SK-N-SH treated with all-trans-retinoic acid at 6 μM for 48 hours (cell line): ENCODE results near the gene VMAC.

Experiments used
- ATAC-seq: fragments of 200-7000 bp; cut with Tn5 transposase; 3 replicates; pipeline ENCODE4 v1.9.1; 2020; ENCODE audit warnings: mild to moderate bottlenecking, moderate library complexity
- ARNTL ChIP-seq: fragments of 450-650 bp; formaldehyde crosslinking; IDR thresholded peaks from 2 replicates; pipeline ENCODE4 v1.5.0; 2020; ENCODE audit warnings: low read depth, mild to moderate bottlenecking, moderate library complexity, borderline replicate concordance
- ESRRG ChIP-seq: fragments of 250-450 bp; sonication (Bioruptor Pico); IDR thresholded peaks from 2 replicates; pipeline ENCODE4 v1.6.1; 2021; ENCODE audit warnings: mild to moderate bottlenecking
- GLIS3 ChIP-seq: fragments of 250-450 bp; sonication (Bioruptor Pico); IDR thresholded peaks from 2 replicates; pipeline ENCODE4 v1.5.0; 2020; ENCODE audit warnings: mild to moderate bottlenecking, moderate library complexity
- OSR1 ChIP-seq: fragments of 250-450 bp; sonication (Bioruptor Pico); IDR thresholded peaks from 2 replicates; pipeline ENCODE4 v1.8.0; 2022; ENCODE audit warnings: moderate library complexity, mild to moderate bottlenecking, inconsistent platforms
- PPARA ChIP-seq: fragments of 250-450 bp; sonication (Bioruptor Pico); IDR thresholded peaks from 2 replicates; pipeline ENCODE4 v1.5.0; 2020; ENCODE audit warnings: mild to moderate bottlenecking, borderline replicate concordance
- RARB ChIP-seq: fragments of 250-450 bp; sonication (Bioruptor Pico); IDR thresholded peaks from 2 replicates; pipeline ENCODE4 v1.8.0; 2021; ENCODE audit warnings: mild to moderate bottlenecking, moderate library complexity
- SNAI2 ChIP-seq: fragments of 250-450 bp; sonication (Bioruptor Pico); IDR thresholded peaks from 2 replicates; pipeline ENCODE4 v1.5.0; 2020; ENCODE audit warnings: mild to moderate bottlenecking, moderate library complexity
- TCF4 ChIP-seq: fragments of 250-450 bp; sonication (Bioruptor Pico); IDR thresholded peaks from 2 replicates; pipeline ENCODE4 v1.8.0; 2021; ENCODE audit warnings: mild to moderate bottlenecking, moderate library complexity, borderline replicate concordance
- TOX ChIP-seq: fragments of 250-450 bp; sonication (Bioruptor Pico); IDR thresholded peaks from 2 replicates; pipeline ENCODE4 v1.8.0; 2021; ENCODE audit warnings: mild to moderate bottlenecking, moderate library complexity, borderline replicate concordance
- ZC3H10 ChIP-seq: fragments of 250-450 bp; sonication (Bioruptor Pico); IDR thresholded peaks from 2 replicates; pipeline ENCODE4 v1.5.1; 2021; ENCODE audit warnings: mild to moderate bottlenecking, moderate library complexity
- ZFP3 ChIP-seq: fragments of 250-450 bp; sonication (Bioruptor Pico); IDR thresholded peaks from 2 replicates; pipeline ENCODE4 v1.5.0; 2020; ENCODE audit warnings: mild to moderate bottlenecking, moderate library complexity
- ZFP30 ChIP-seq: fragments of 450-650 bp; formaldehyde crosslinking; IDR thresholded peaks from 2 replicates; pipeline ENCODE4 v1.5.0; 2022; ENCODE audit warnings: mild to moderate bottlenecking, moderate library complexity
- ZNF565 ChIP-seq: fragments of 450-650 bp; formaldehyde crosslinking; conservative IDR thresholded peaks from 2 replicates; pipeline ENCODE4 v1.5.0; 2020; ENCODE audit warnings: low read depth, mild to moderate bottlenecking, moderate library complexity
- ZNF70 ChIP-seq: fragments of 450-650 bp; formaldehyde crosslinking; IDR thresholded peaks from 2 replicates; pipeline ENCODE4 v1.5.0; 2020; ENCODE audit warnings: mild to moderate bottlenecking, moderate library complexity
- ZNF8 ChIP-seq: fragments of 450-650 bp; formaldehyde crosslinking; IDR thresholded peaks from 2 replicates; pipeline ENCODE4 v1.5.0; 2020; ENCODE audit warnings: mild to moderate bottlenecking, moderate library complexity
- TF ChIP-seq, protein P1 (sequence below): fragments of 250-450 bp; sonication (Bioruptor Pico); IDR thresholded peaks from 2 replicates; pipeline ENCODE4 v1.8.0; 2021; ENCODE audit warnings: low read depth, mild to moderate bottlenecking, moderate library complexity, borderline replicate concordance
- TF ChIP-seq, protein P2 (sequence below): fragments of 250-450 bp; sonication (Bioruptor Pico); IDR thresholded peaks from 2 replicates; pipeline ENCODE4 v1.5.1; 2021; ENCODE audit warnings: mild to moderate bottlenecking, moderate library complexity
- TF ChIP-seq, protein P3 (sequence below): fragments of 250-450 bp; sonication (Bioruptor Pico); IDR thresholded peaks from 2 replicates; pipeline ENCODE4 v1.5.1; 2020; ENCODE audit warnings: low read depth, mild to moderate bottlenecking, moderate library complexity
- TF ChIP-seq, protein P4 (sequence below): fragments of 250-450 bp; sonication (Bioruptor Pico); IDR thresholded peaks from 2 replicates; pipeline ENCODE4 v1.8.0; 2020; ENCODE audit warnings: mild to moderate bottlenecking, moderate library complexity, borderline replicate concordance
- TF ChIP-seq, protein P5 (sequence below): fragments of 250-450 bp; sonication (Bioruptor Pico); IDR thresholded peaks from 2 replicates; pipeline ENCODE4 v1.5.0; 2020; ENCODE audit warnings: mild to moderate bottlenecking, moderate library complexity

VMAC gene

DNA sequence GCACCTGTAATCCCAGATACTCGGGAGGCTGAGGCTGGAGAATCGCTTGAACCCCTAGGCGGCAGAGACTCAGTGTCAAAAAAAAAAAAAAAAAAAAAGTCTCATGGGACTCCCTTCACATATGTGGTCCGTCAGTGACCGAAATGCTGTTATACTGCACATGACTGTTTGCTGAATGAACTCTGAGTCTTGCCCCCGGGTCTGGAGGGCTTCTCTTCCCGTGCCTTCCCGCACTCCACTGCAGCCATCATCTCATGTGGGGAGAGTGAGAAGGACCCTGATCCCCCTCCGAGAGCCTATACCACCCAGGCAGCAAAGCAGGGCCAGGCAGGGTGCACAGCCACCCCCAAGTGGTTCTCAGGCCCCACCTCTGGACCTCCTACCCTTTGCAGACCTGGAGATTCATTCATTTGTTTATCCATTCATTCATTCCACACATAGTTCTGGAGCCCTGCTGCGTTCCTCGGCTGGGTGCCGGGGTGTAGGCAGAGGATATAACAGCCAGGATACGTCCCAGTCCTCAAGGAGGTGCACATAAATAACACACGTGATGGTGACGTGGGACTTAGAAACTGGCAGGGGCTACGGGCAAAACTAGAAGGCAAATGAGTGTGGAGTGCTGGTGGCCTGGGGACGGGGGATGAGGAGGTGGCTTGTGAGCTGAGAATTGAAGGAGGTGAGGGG, 15.2 kb upstream of the VMAC start:
- TF ChIP-seq ZNF8 (CRISPR knock-in tag) (no peak), ZFP30 (CRISPR knock-in tag) (no peak), ZNF565 (CRISPR knock-in tag) (no peak), TOX (CRISPR knock-in tag) (no peak), GLIS3 (CRISPR knock-in tag) (no peak), ARNTL (CRISPR knock-in tag) (no peak), OSR1 (CRISPR knock-in tag) (no peak), PPARA (CRISPR knock-in tag) (no peak), TCF4 (no peak), ZNF70 (no peak)
- TF ChIP-seq, protein P1, sequence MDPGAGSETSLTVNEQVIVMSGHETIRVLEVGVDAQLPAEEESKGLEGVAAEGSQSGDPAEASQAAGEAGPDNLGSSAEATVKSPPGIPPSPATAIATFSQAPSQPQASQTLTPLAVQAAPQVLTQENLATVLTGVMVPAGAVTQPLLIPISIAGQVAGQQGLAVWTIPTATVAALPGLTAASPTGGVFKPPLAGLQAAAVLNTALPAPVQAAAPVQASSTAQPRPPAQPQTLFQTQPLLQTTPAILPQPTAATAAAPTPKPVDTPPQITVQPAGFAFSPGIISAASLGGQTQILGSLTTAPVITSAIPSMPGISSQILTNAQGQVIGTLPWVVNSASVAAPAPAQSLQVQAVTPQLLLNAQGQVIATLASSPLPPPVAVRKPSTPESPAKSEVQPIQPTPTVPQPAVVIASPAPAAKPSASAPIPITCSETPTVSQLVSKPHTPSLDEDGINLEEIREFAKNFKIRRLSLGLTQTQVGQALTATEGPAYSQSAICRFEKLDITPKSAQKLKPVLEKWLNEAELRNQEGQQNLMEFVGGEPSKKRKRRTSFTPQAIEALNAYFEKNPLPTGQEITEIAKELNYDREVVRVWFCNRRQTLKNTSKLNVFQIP (CRISPR knock-in tag) = no peak
- TF ChIP-seq, protein P2, sequence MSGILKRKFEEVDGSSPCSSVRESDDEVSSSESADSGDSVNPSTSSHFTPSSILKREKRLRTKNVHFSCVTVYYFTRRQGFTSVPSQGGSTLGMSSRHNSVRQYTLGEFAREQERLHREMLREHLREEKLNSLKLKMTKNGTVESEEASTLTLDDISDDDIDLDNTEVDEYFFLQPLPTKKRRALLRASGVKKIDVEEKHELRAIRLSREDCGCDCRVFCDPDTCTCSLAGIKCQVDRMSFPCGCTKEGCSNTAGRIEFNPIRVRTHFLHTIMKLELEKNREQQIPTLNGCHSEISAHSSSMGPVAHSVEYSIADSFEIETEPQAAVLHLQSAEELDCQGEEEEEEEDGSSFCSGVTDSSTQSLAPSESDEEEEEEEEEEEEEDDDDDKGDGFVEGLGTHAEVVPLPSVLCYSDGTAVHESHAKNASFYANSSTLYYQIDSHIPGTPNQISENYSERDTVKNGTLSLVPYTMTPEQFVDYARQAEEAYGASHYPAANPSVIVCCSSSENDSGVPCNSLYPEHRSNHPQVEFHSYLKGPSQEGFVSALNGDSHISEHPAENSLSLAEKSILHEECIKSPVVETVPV = no peak
- TF ChIP-seq, protein P3, sequence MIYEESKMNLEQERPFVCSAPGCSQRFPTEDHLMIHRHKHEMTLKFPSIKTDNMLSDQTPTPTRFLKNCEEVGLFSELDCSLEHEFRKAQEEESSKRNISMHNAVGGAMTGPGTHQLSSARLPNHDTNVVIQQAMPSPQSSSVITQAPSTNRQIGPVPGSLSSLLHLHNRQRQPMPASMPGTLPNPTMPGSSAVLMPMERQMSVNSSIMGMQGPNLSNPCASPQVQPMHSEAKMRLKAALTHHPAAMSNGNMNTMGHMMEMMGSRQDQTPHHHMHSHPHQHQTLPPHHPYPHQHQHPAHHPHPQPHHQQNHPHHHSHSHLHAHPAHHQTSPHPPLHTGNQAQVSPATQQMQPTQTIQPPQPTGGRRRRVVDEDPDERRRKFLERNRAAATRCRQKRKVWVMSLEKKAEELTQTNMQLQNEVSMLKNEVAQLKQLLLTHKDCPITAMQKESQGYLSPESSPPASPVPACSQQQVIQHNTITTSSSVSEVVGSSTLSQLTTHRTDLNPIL (CRISPR knock-in tag) = no peak
- no peak; the same call in 1 of the 3 replicates for ATAC-seq

DNA sequence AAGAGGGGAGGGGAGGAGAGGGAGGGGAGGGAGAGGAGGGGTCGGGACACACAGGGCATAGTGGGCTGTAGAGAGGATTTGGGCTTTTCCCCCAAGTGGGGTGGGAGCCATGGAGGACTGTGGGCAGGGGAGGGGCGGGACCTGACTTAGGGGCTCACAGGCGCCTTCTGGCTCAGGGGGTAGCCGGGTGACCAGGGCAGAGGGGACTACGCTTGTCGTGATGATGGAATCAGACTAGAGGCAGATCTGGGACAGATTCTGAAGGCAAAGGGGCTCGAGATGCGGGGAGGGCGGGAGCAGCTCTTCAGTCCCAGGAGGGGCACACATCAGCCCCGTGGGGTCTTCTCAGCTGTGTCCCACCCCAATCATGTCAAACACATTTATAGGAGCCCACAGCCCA, 14.6 kb upstream of the VMAC start:
- TF ChIP-seq SNAI2 (CRISPR knock-in tag) = no peak
- TF ChIP-seq ZFP3 (CRISPR knock-in tag) = no peak
- TF ChIP-seq RARB (CRISPR knock-in tag) = no peak
- no peak for TF ChIP-seq TCF4
- no peak for TF ChIP-seq TOX (CRISPR knock-in tag)
- TF ChIP-seq ZNF8 (CRISPR knock-in tag) = no peak
- TF ChIP-seq, protein P3 (CRISPR knock-in tag) = no peak
- TF ChIP-seq, protein P4, sequence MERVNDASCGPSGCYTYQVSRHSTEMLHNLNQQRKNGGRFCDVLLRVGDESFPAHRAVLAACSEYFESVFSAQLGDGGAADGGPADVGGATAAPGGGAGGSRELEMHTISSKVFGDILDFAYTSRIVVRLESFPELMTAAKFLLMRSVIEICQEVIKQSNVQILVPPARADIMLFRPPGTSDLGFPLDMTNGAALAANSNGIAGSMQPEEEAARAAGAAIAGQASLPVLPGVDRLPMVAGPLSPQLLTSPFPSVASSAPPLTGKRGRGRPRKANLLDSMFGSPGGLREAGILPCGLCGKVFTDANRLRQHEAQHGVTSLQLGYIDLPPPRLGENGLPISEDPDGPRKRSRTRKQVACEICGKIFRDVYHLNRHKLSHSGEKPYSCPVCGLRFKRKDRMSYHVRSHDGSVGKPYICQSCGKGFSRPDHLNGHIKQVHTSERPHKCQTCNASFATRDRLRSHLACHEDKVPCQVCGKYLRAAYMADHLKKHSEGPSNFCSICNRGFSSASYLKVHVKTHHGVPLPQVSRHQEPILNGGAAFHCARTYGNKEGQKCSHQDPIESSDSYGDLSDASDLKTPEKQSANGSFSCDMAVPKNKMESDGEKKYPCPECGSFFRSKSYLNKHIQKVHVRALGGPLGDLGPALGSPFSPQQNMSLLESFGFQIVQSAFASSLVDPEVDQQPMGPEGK = no peak
- no peak for TF ChIP-seq GLIS3 (CRISPR knock-in tag)
- TF ChIP-seq ARNTL (CRISPR knock-in tag) = no peak
- TF ChIP-seq, protein P1 (CRISPR knock-in tag) = no peak
- TF ChIP-seq OSR1 (CRISPR knock-in tag) = no peak
- TF ChIP-seq, protein P5, sequence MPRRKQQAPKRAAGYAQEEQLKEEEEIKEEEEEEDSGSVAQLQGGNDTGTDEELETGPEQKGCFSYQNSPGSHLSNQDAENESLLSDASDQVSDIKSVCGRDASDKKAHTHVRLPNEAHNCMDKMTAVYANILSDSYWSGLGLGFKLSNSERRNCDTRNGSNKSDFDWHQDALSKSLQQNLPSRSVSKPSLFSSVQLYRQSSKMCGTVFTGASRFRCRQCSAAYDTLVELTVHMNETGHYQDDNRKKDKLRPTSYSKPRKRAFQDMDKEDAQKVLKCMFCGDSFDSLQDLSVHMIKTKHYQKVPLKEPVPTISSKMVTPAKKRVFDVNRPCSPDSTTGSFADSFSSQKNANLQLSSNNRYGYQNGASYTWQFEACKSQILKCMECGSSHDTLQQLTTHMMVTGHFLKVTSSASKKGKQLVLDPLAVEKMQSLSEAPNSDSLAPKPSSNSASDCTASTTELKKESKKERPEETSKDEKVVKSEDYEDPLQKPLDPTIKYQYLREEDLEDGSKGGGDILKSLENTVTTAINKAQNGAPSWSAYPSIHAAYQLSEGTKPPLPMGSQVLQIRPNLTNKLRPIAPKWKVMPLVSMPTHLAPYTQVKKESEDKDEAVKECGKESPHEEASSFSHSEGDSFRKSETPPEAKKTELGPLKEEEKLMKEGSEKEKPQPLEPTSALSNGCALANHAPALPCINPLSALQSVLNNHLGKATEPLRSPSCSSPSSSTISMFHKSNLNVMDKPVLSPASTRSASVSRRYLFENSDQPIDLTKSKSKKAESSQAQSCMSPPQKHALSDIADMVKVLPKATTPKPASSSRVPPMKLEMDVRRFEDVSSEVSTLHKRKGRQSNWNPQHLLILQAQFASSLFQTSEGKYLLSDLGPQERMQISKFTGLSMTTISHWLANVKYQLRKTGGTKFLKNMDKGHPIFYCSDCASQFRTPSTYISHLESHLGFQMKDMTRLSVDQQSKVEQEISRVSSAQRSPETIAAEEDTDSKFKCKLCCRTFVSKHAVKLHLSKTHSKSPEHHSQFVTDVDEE = no peak
- no peak for TF ChIP-seq ZNF565 (CRISPR knock-in tag)
- TF ChIP-seq, protein P2 = no peak
- no peak for TF ChIP-seq ZC3H10 (CRISPR knock-in tag)
- no peak for TF ChIP-seq ESRRG
- TF ChIP-seq, all 23 proteins: peak for 0
- ATAC-seq = no peak
